ENCODE data around the gene RCVRN. TPM values are rescaled to one million over a fixed set of nuclear protein-coding genes. Genes with fewer than 3 reads are reported as not detected.

The RCVRN gene
- total and polyA plus RNA-seq, 2 of the 8 experiments (the other 6 are each of a cell fraction or from before 2014, with no cell fraction given) = not detected

GRCh38 chr17:9868552-9868951 is 36.5 kb downstream of the RCVRN start (continued):
- TF ChIP-seq ATF2 (IDR thresholded peaks at IDR 0.05; ENCODE audit: low read length) = no peak
- TF ChIP-seq TAF7 (optimal IDR thresholded peaks at IDR 0.05; ENCODE audit: borderline replicate concordance, low read depth, low read length) = no peak

Measured in H1 (cell line).